COLO668 (cell line): ENCODE measurements around the gene TUG1.

Source experiments
- DNase-seq: peaks from one replicate; lab custom pipeline; 2025; ENCODE audit not compliant: unreplicated experiment; lab: John Stamatoyannopoulos, UW

TUG1 gene

DNA sequence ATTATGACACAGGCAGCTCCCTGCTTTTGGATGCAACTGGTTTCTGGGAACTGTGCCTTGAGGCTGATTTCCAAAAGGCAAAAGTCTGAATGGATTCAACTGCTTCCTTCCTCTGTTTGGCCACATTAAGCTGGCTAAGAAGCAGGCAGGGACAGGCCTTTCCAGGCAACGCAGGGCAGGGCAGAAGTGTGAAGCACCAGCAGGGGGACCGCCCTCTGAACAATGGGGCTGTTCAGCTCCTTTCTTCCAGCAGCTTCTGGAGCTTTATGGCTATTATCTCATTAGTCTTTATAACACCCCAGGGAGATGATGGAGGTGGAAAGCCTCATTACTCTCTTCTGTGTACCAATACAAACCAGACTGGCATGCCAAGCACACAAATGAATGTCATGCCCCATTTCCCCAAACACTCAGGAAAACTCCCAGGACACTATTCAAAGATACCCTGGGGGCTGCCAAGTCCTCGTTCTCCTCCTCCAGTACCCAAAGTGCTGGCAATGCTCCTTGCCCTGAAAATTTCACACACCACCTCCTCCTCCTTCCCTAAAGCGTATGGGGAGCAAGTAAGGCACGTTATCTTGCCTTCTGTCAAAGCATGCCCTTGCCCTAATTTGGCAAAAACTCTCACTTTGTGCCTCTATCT, 21.8 kb upstream of the TUG1 start:
- DNase-seq = no peak

DNA sequence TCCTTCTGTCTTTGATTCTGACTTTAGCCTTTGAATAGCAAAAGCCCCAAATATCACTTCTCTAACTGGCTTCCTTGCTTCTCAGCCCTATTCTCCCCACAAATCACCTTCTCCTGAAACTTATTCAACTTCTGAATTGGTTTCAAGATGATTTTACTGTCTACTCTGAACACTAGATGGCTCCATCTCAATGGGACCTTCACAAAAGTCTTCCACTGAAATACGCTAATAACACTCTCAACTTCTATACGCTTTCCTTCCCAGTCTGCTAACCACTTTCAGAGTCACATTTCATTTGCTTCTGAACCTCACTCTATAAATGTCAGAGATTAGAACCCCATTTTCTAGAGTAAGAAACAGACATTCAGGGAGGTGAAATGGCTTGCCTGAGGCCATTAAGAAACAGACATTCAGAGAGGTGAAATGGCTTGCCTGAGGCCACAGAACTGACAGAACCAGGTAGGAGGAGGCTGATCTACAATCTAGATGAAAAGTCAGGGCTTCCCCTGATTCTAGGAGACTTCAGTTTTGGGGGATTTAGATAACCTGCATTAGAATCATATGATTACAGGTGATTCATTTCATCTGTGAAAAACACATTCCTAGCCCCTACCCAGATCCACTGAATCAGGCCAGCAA, 21.1 kb upstream of the TUG1 start:
- DNase-seq = no peak

DNA sequence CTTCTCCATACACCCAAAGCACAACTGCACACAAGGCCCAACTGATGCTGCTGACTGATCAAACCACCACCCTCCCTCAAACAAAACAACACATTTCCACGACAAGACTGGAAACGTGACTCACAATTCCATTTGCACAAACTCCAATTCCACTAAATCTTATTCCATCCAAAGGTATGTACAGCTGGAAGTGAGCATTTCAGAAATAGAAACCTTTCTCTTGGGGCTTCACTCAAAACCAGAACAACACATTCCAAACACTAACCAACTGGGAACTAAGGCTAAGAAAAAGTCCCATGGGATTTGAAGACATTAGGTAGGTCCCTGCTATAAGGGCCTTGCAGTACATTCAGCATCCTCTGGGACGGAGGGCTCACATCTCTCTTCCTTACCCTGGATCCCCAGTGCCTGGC, 20.1 kb upstream of the TUG1 start:
- no peak for DNase-seq

DNA sequence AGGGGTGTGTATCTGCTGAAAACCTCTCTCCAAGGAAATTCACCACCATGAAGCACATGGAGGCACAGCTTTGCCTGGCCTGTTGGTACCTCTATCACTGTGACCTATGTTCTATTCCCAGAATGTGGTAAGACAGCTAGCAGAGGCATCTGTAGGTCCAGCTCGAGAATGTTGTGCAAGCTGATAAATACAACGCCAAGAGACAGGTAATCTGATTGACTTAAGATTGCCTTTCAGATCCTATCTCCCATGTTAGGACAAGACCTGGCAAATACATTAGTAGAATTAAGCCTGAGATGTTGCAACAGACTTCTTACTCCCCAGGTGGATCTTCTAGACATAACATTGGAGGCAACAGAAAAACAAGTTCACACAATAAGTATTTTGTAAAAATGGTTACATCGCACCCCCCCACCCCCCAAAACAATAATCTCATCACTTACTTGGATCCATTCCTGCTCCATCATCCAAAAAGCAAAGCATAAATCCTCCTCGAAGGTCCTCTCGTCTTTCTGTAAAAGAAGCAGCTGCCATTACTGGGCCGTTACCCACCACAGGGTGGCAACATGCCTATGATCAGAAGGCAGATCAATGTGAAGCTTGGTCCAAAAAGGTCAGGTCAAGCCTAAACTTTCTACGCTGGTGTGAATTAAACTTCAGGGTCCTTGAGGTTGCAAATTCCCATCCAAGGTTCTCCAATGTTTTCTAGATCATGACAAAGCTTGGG, 19.0 kb upstream of the TUG1 start:
- DNase-seq = no peak

DNA sequence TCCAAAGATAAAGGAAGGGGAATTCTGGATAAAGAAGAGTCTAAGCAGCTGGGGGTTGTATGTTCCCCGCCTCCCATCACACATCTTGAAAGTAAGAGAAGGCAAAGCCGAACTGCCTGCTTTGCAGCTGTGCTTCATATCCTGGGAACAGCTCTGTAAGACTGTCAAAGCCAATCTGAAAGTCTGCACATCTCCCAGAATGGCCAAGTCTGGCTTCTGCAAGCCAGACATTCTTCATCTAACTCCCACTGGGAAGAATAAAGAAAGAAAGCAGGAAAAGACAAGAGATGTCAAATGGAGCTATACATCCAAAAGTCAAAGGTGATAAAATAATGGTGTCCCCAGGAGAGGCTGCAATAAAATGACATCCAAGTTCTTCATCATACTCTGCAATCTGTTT, 15.9 kb upstream of the TUG1 start:
- no peak for DNase-seq

DNA sequence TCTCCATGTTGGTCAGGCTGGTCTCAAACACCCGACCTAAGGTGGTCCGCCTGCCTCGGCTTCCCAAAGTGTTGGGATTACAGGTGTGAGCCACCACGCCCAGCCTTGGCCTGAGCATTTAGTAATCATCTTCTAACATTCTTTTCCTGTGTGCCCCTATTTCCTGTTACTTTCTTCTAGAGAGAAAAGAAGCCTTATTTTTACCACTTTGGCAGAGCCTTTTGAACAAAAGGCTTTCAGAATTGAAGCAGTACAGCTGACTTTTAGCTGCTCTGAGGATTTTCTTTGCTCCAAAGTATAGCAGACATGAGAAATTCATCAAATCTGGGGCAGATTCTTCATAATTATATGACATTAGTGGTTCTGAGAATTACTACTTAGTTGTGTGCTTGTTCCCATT, 13.9 kb upstream of the TUG1 start:
- DNase-seq = no peak

DNA sequence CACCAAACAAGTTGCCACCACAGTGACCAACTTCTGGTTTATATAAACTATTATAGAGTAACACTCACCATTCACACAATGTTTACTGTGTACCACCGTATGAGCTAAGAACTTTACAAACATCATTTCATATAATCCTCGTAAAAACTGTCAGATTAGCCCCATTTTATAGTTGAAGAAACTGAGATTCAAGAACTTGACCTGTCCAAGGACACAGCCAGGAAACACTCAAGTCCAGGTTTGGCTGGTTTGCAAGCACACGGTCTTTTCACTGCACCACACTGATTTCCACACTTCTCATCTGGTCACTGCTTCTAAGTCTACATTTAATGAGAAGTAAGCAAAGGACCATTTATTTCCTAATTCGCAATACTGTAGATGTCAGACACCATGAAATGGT, 4.2 kb upstream of the TUG1 start:
- no peak for DNase-seq

DNA sequence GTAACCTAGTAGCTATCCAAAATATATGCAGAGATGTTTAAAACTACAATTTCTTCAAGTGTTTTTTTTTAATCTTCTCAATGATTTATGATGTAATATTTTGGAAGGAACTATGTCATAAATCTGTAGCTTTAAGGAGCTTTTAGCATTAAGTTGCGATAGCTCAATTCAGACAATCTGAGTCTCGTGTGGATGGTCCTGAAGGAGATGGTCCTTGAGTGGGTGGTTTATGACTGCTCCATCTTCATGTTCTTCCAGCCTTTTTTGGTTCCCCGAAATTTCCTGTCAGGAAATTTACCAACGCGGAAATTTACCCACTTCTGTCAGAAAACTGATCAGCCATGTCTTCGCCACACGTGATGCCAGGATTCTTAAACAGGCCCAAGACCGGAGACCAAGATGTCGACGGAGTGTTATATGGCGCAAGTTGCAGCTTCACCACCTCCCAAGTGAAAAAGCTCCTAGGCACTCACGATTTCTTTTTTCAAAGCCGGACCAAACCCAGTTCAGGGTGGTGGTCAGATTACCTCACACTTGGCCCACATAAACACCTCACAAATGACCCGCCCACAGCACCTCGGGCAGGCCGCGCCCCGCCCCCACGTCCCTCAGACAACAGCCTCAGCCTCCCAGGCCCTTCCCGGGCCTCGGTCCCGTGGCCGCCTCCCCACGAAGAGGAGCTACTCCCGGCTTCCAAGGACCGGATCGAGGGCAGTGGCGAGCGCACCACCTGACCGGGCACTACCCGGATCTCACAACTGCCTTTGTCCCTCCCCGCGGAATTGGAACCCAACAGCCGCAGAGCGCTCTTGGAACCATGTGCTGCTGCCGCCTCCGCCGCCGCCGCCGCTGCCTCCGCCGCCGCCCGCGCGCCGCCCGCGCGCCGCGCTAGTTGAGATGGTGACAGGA, 796 bp upstream of the TUG1 start, which contains the start of gene MORC2:
Gene MORC2 (minus strand): TSS at position 760 of the 909 bp plus-strand sequence. CDS start 885 bp downstream, outside the sequence.
- peak; percentile 82 for DNase-seq

DNA sequence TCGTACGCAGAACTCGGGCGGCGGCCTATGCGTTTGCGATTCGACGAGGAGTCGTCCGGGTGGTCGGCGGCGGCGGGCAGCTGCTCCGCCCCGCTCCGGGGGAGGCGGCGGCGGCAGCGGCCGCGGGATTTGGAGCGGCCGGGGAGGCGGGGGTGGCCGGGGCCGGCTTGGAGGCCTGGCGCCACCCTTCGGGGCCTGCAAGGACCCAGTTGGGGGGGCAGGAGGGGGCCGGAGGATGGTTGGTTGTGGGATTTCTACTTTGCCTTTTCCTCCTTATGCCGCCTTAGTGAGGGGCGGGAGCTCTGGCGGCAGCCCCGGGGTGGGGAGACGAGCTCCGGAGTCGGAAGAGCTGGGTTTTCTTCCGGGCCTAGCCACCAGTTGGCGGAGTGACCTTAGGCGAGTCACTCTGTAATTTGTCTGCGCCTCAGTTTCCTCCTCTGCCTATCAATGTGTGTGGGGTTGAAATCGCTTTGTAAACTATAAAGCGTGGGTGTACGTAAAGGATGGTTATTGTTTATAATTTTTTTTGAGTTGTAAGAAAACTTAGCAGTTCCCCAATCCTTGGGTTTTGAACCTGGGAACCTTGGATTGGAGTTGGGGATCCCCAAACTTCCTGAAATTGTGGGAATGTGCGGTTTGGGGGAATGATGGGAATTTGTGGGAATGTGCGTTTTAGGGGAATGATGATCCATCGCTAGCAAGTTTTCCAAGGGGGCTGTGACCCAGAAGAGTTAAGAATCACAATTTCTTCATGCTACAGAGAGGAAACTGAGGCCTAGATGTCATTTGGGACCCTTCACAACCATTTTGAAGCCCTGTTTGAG, 679 bp downstream of the TUG1 start:
- peak; percentile 64 for DNase-seq

DNA sequence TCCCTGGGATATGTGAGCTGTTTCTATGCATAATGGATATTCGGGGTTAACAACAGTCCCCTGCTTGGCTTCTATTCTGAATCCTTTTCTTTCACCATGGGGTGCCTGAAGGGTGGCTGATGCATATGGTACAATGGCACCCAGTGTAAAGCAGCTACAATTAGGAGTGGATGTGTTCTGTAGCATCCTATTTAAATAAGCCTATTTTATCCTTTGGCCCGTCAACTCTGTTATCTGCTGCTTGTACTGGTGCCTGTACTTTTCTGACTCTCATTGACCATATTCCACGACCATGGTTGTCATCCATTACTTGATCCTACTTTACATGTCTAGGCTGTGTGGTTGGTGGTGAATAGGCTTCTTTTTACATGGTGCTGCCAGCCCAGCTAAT, 1.3 kb downstream of the TUG1 start:
- DNase-seq = no peak

DNA sequence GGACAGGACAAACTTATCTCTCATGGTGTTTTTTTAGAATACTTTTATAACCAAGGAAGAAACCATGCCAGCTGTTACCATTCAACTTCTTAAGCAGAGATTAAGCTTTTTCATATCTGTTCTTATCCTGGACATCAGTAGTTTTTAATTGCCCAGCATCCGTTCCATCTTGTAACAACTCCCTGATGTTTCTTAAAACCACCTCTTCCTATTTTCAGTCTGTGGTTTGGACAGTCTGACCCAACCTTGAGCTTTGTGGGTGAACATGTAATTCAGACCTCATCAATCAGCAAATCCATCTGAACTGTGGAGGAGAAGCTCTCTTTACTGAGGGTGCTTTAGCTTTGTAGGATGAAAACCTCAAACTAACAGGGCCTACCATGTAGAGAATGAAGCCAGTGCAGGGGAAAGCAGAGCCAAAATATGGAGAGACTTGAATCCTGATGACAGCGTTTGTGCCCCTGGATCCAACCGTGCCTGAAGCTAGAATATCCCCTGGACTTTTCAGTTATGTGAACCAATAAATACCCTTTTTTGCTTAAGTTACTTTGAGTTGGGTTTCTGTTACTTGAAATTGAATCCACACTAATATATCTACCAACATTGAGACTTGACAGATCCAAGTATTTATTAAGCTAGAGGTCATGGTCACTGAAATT, 9.4 kb downstream of the TUG1 start:
- DNase-seq = no peak

DNA sequence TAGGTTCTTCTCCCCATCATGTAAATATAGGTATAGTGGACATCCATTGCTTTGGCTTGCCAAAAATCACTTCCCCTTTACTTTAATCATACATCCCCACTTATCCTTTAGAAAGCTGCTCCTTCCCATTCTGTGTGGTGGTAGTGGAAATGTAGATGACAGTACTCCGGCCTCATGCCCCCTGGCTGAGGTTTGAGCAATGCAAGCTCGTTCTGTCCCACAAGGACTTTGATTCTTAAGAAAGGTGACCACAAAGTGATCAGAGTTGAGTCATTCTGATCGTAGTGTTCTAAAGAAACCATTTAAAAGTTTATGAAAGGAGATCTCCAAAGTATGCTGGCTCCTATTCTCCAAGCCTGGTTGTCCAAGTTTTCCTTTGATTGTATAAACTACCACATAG, 10.9 kb downstream of the TUG1 start:
- no peak for DNase-seq

DNA sequence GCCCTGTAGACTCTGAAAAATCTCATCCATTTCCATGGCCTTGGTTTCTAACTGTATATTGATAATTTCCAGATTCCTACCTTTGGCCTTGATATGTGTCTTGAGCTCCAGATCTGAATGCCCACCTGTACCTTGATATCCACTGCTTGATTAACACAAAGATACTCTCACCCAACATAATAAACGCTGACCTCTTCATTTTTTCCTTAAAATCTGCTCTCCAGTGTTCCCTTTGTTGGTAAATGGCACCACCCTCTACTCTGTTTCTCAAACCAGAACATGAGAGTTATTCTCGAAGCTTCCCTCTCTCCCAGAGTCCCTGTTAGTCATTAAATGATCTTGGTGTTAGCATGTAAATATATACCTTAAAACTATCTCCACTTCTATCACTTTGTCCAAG, 13.4 kb downstream of the TUG1 start:
- DNase-seq = no peak

DNA sequence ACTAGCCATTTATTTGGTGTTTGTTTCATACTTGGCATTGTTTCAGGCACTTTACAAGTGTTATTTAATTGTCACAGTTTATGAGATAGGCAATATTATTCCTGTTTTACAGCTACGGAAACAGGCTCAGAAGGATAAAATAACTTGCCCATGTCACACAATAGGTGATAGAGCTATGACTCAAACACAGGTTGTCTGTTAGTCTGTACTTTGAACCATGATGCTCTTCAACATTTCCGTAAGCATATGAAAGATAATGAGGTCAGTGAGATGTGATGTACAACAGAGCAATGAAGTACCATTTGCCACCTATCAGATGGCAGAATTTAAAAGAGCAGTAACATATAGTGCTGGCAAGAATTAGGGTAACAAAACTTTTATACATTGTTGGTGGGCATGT, 15.3 kb downstream of the TUG1 start:
- DNase-seq = no peak

DNA sequence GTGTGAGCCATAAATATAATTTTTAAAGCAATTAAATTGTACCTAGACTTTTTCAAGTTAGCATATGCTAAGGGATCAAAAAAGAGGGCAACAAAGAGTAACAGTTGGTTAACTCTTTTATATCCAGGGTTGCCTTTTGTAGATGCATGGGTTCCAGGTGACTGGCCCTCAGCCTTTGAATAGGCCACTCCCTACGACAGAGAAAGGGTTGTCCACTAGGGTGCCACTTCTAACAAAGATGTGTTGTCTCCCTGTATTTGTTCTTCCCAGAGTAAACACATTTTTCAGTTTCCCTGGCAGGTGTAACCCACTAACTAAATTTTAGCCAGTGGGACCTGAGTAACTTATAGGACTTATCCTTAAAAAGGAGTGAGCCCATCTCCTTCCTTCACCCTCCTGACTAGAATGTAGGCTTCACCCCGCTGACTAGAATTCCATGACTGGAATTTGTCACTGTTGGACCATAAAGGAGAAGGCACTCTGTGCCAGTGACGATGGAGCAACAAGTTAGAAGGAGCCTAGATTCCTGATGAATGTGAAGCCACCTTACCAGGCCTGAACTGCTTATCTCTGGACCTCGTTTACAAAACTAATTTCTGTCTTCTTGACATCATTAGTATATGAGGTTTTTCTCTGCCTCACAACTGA, 16.6 kb downstream of the TUG1 start:
- peak; percentile 67 for DNase-seq

DNA sequence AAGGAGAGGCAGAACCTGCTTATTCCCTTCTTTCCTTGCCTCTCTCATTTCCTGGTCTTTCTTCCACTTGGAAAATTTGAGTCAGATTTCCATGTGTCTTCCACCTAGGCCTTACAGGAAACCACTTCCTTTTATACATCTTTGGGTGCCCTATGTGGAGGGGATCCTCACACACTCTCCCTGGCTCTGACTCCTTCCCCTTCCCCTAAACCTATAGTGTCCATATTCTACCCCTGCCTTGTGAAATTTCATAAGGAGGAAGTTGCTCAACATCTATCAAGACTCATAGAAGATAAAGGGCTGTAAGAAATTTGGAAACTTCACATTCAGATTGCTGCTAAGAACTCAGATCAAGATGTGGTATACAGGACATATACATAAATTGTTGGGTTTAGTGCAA, 20.4 kb downstream of the TUG1 start:
- DNase-seq = no peak

DNA sequence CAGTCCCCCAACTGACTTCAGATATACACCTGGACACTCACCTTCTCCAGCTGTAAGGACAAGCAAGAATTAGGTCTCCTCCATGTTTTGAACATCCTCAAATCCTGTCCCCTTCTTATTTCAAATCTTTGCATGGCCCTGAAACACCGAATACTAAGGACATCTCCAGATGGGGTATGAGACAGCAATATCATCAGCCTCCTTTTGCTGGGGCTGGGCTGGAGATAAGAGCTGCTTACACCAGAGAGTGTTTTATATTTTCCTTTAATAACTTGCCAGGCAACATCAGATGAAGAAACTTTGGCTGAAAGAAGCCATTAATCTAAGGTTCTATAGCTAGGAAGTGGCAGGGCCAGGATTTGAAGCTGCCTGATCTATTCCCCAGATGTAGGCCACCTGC, 21.6 kb downstream of the TUG1 start:
- DNase-seq = no peak

DNA sequence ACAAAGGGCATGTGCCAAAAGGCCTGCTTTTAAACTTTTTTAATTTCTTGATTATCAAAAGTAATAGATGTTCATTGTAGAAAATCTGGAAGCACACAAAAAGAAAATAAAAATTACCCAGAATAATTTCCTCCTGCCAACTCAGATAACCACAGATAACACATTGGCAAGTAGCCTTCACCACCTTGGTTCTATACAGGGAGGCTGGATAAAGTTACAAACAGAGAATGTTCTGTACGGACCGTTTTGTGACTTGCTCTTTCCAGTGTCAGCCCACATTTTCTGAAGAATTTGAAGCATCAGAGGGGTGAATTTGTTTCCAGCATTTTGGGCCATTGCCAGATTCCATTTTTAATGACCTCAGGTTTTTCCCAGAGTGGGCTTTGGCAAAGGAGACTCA, 23.5 kb downstream of the TUG1 start:
- no peak for DNase-seq

DNA sequence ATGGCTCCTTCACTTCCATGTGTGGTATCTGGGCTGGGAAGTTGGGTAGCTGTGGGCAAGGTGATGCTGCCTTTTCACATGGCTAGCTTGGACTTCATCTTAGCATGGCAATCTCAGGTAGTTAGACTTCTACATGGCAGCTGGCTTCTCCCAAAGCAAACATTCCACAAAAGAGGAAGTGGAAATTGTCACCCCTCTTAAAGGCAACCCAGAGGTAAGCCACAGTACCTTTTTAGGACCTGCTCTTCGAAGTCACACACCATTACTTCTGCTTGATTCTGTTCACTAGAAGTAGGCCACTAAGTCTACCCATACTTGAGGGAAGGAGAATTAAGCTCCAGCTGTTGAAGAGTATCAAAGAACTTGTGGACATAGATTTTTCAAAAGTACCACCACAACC, 25.9 kb downstream of the TUG1 start:
- DNase-seq = no peak
